Neuronal stem cell (in vitro differentiated cells): ENCODE data around the gene ZNF362.

Experiments used
- DNase-seq: peaks from one replicate; pipeline ENCODE4 v3.0.0-alpha.2; 2013; ENCODE audit warnings: low spot score
- H2AFZ ChIP-seq: one replicate; pipeline ENCODE4 v1.6.1; 2013; ENCODE audit warnings: mild to moderate bottlenecking, low read length, inconsistent platforms
- H2AK5ac ChIP-seq: 2 replicates; pipeline ENCODE4 v1.6.1; 2013; ENCODE audit warnings: low read depth, mild to moderate bottlenecking, inconsistent platforms, low read length, moderate library complexity, mixed read lengths
- H2BK120ac ChIP-seq: 2 replicates; pipeline ENCODE4 v1.6.1; 2013; ENCODE audit warnings: low read depth, mild to moderate bottlenecking, inconsistent platforms, low read length, moderate library complexity, mixed read lengths
- H2BK12ac ChIP-seq: one replicate; pipeline ENCODE4 v1.6.1; 2013; ENCODE audit warnings: low read length, inconsistent platforms
- H2BK15ac ChIP-seq: 2 replicates; pipeline ENCODE4 v1.6.1; 2013; ENCODE audit warnings: mild to moderate bottlenecking, low read length, inconsistent platforms, mixed read lengths
- H2BK5ac ChIP-seq: one replicate; pipeline ENCODE4 v1.6.1; 2013; ENCODE audit warnings: inconsistent platforms, mild to moderate bottlenecking, low read length, moderate library complexity
- H3K14ac ChIP-seq: one replicate; pipeline ENCODE4 v1.6.1; 2013; ENCODE audit warnings: low read length, inconsistent platforms
- H3K18ac ChIP-seq: 2 replicates; pipeline ENCODE4 v1.6.1; 2013; ENCODE audit warnings: low read length, inconsistent platforms
- H3K23ac ChIP-seq: 2 replicates; pipeline ENCODE4 v1.6.1; 2013; ENCODE audit warnings: low read depth, mild to moderate bottlenecking, mixed read lengths, low read length, inconsistent platforms; ENCODE audit not compliant: poor library complexity
- H3K27ac ChIP-seq: replicated peaks from 3 replicates; pipeline ENCODE4 v1.5.1; 2013; ENCODE audit warnings: low read length, inconsistent platforms
- H3K27me3 ChIP-seq, 3 experiments: 2 replicates each; pipeline ENCODE4 v1.6.1; 2013; ENCODE audit warnings: low read length in 3 of 3, mild to moderate bottlenecking in 2 of 3, inconsistent platforms in 1 of 3, low read depth in 1 of 3, mixed read lengths in 1 of 3, moderate library complexity in 1 of 3; ENCODE audit not compliant: control insufficient read depth in 3 of 3, insufficient read depth in 3 of 3
- H3K36me3 ChIP-seq, 2 donors: replicated peaks in 1 of 2; 2 replicates each; pipeline ENCODE4 v1.6.1; 2013; ENCODE audit warnings: low read length in 2 of 2; ENCODE audit not compliant: control insufficient read depth in 2 of 2, insufficient read depth in 2 of 2
- H3K4ac ChIP-seq: 2 replicates; pipeline ENCODE4 v1.6.1; 2013; ENCODE audit warnings: inconsistent platforms, mild to moderate bottlenecking, low read length, moderate library complexity
- H3K4me1 ChIP-seq, 2 donors: 1 replicate in 1 of 2; 2 replicates in 1 of 2; pipeline ENCODE4 v1.6.1; 2013; ENCODE audit warnings: low read length in 2 of 2, low read depth in 1 of 2; ENCODE audit not compliant: control insufficient read depth in 2 of 2, insufficient read depth in 1 of 2
- H3K4me2 ChIP-seq: one replicate; pipeline ENCODE4 v1.6.1; 2013; ENCODE audit warnings: mild to moderate bottlenecking, low read length, inconsistent platforms; ENCODE audit not compliant: insufficient read depth, poor library complexity, severe bottlenecking
- H3K4me3 ChIP-seq, 2 donors: 2 replicates each; pipeline ENCODE4 v1.5.1; 2013; ENCODE audit warnings: low read length in 2 of 2, mild to moderate bottlenecking in 2 of 2, inconsistent platforms in 1 of 2, moderate library complexity in 1 of 2
- H3K79me1 ChIP-seq: one replicate; pipeline ENCODE4 v1.6.1; 2013; ENCODE audit warnings: low read depth, mild to moderate bottlenecking, inconsistent platforms, low read length, moderate library complexity
- H3K9ac ChIP-seq: one replicate; pipeline ENCODE4 v1.6.1; 2013; ENCODE audit warnings: mild to moderate bottlenecking, low read depth, low read length, inconsistent platforms; ENCODE audit not compliant: poor library complexity
- H3K9me3 ChIP-seq, 2 donors: replicated peaks in 1 of 2; 2 replicates each; pipeline versions ENCODE3 to v1.6.1; 2013; ENCODE audit warnings: low read length in 2 of 2, mild to moderate bottlenecking in 2 of 2, inconsistent platforms in 1 of 2, low read depth in 1 of 2, mixed read lengths in 1 of 2, moderate library complexity in 1 of 2; ENCODE audit not compliant: control insufficient read depth in 2 of 2, insufficient read depth in 1 of 2
- H4K8ac ChIP-seq: one replicate; pipeline ENCODE4 v1.6.1; 2013; ENCODE audit warnings: low read depth, mild to moderate bottlenecking, inconsistent platforms, low read length, moderate library complexity
- H4K91ac ChIP-seq: one replicate; pipeline ENCODE4 v1.6.1; 2013; ENCODE audit warnings: low read length, low read depth, mild to moderate bottlenecking, inconsistent platforms; ENCODE audit not compliant: poor library complexity
- WGBS, 2 donors: extraction: QIAGEN DNeasy Blood & Tissue Kit; methylation state at CpG; one replicate each; pipeline ENCODE4 v1.1.7; 2013; ENCODE audit warnings: missing lambda C conversion rate in 2 of 2, mixed read lengths in 1 of 2; ENCODE audit not compliant: insufficient read length in 2 of 2, insufficient replicate concordance in 1 of 2; ENCODE audit errors: extremely low coverage in 2 of 2; 5-methylcytosine and 5-hydroxymethylcytosine counted together

ZNF362 gene

DNA sequence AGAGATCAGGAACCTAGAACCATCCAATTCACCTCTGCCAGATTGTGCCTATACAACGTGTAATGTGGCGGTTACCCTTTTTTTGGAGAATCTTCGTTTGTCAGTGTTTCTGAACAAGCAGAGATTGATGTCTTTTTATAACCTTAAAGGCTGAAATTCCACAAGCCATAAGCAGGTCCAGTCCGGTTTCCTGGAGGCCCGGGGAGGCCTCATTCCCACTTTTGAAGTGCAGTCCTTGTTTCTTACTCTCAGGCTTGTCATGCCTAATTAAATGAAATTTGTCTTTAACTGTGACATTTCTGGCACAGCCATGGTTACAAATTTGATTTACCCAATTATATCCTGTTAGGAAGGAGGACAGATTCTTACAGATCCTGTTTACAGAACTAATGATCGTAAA lies 27.8 kb downstream of the ZNF362 start:
- Histone ChIP-seq H3K4ac (no peak overlapping the region), H2BK5ac (no peak overlapping the region), H2BK15ac (no peak overlapping the region), H3K4me1 (no peaks in the 10 kb centered on the region), H3K79me1 (no peaks in the 10 kb centered on the region), H3K23ac (no peak overlapping the region), H3K4me2 (no peak overlapping the region), H3K9me3 (no peaks in the 10 kb centered on the region), H2BK120ac (no peak overlapping the region), H4K8ac (no peak overlapping the region), H3K27me3 (no peaks in the 10 kb centered on the region), H2AFZ (no peak overlapping the region), H3K4me3 (no peak overlapping the region), H3K14ac (no peak overlapping the region), H2AK5ac (no peak overlapping the region), H3K36me3 (peaks cover 25 to 97% of the 10 kb centered on the region in 2 donors), H4K91ac (no peak overlapping the region), H3K27ac (no peak overlapping the region), H3K18ac (no peak overlapping the region), H3K9ac (no peak overlapping the region), H2BK12ac (no peak overlapping the region)
- WGBS, 2 donors: no CpG with 5 or more reads among the region's 6 CpGs
- DNase-seq: no peak

DNA sequence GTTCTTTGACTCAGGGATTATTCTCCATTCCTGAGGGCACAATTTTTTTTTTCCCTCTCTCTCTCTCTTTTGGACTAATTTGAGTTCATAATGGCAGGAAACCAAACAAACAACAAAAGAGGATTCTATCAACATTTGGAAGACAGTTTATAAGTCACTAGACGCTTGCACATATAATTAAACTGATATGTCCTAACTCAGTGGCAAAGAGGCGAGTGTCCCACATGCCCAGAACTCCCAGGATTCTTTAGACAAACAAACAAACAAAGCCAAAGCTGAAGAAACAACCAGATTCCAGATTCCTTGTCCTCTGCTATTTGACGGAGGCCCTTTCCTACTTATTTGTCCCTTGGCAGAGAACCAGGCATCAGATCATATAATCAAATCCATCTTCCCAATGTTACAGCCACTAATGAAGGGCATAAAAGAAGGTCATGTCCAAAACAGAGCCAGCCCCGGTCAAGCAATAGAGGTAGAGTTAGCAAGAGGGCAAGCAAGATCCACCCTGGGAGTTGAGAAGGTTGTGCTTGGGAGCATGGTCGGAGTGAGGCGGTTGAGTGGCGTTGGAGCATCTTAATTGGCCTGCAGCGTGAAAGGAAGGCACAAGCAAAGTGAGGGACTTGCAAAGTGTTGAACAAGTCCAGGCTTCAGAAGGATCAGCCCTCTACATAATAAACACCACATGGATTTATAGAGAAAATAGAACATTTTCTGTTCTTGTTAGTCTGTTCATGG lies 30.3 kb downstream of the ZNF362 start:
- Histone ChIP-seq H3K79me1 (no peaks in the 10 kb centered on the region), H3K18ac (no peak overlapping the region), H2BK5ac (no peak overlapping the region), H3K4me1 (no peaks in the 10 kb centered on the region), H2BK120ac (no peak overlapping the region), H3K27me3 (no peaks in the 10 kb centered on the region), H2AFZ (no peak overlapping the region), H3K4me2 (no peak overlapping the region), H3K27ac (no peak overlapping the region), H3K9ac (no peak overlapping the region), H3K23ac (no peak overlapping the region), H3K14ac (no peak overlapping the region), H3K9me3 (peaks cover 0 to 7% of the 10 kb centered on the region in 2 donors), H2BK12ac (no peak overlapping the region), H2AK5ac (no peak overlapping the region), H2BK15ac (no peak overlapping the region), H3K4me3 (no peak overlapping the region), H4K8ac (no peak overlapping the region), H4K91ac (no peak overlapping the region), H3K4ac (no peak overlapping the region), H3K36me3 (peaks cover 18 to 82% of the 10 kb centered on the region in 2 donors)
- DNase-seq: no peak
- no CpG with 5 or more reads among the region's 8 CpGs for WGBS, 2 donors

DNA sequence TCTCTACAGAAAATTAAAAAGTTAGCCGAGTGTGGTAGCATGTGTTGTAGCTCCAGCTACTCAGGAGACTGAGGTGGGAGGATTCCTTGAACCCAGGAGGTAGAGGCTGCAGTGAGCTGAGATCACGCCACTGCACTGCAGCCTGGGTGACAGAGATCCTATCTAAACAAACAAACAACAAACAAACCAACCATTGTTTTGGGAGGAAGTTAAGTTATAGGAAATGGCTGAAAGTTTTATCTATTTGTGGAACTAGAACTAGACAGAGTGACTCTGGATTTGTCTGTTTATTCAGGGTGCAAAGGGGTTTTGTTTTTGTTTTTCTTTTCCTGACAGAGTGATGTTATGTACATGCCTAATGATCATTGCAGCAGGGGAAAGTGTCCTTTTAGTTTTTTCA lies 31.0 kb downstream of the ZNF362 start:
- no peak for DNase-seq
- H2BK120ac ChIP-seq: no peak overlapping the region
- no peak overlapping the region for H2BK12ac ChIP-seq
- H3K27ac ChIP-seq: no peak overlapping the region
- no peak overlapping the region for H2AFZ ChIP-seq
- no peak overlapping the region for H3K14ac ChIP-seq
- H3K4ac ChIP-seq: no peak overlapping the region
- no peak overlapping the region for H3K18ac ChIP-seq
- H3K9me3 ChIP-seq: peaks cover 0 to 7% of the 10 kb centered on the region in 2 donors
- no peak overlapping the region for H4K91ac ChIP-seq
- no peaks in the 10 kb centered on the region for H3K27me3 ChIP-seq
- no peak overlapping the region for H3K4me3 ChIP-seq
- no peak overlapping the region for H2BK15ac ChIP-seq
- no peak overlapping the region for H3K23ac ChIP-seq
- no CpG with 5 or more reads among the region's 2 CpGs for WGBS, 2 donors
- no peak overlapping the region for H2BK5ac ChIP-seq
- H2AK5ac ChIP-seq: no peak overlapping the region
- H3K9ac ChIP-seq: no peak overlapping the region
- H3K79me1 ChIP-seq: no peaks in the 10 kb centered on the region
- H3K4me1 ChIP-seq: no peaks in the 10 kb centered on the region
- no peak overlapping the region for H3K4me2 ChIP-seq
- no peak overlapping the region for H4K8ac ChIP-seq
- H3K36me3 ChIP-seq: peaks cover 14 to 75% of the 10 kb centered on the region in 2 donors

DNA sequence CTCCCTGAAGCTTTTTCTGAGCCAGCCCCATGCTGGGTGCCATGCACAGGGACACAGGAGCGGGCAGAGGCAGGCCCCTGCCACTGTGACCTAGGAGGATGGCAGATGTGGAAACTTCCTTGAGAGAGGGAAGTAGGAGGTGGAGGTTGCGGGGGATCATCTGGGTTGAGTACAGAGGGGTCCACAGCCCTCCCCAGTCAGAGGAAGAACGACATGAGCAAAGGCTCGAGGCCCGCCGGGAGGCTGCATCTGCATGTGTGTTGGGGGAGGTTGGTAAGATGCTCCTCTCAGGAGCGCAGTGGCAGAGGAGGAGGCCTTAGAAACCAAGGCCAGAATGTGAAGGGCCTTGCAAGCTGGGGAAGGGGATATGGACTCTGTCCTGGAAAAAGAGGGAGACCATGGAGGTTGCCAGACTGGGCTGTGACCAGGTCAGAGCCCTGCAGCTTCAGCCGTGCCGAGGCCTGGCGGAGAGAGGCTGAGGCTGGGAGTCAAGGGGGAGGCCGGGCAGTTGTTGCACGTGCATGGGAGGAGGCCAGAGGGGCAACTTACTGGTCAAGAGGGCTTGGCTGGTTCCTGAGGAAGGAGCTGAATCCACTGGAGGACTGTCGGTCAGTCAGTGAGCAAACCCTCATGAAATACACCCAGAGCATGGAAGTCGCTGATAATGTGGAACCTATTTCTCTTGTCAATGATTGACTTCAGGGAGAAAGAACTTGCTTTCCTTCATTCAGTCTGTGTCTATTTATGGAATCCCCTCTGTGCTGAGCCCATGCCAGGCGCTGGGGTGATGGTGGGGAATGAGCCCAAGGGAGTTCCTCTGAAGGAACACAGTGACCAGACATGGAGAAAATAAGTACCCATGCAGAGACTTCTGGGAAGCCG lies 32.9 kb downstream of the ZNF362 start:
- no peak overlapping the region for H3K4me3 ChIP-seq
- H3K27ac ChIP-seq: no peak overlapping the region
- H2BK15ac ChIP-seq: no peak overlapping the region
- no CpG with 5 or more reads among the region's 16 CpGs for WGBS, 2 donors
- H3K23ac ChIP-seq: no peak overlapping the region
- peaks cover 19 to 74% of the 10 kb centered on the region in 2 donors for H3K36me3 ChIP-seq
- no peak overlapping the region for H2AFZ ChIP-seq
- no peak overlapping the region for H2BK12ac ChIP-seq
- DNase-seq: no peak
- no peak overlapping the region for H3K14ac ChIP-seq
- H3K79me1 ChIP-seq: no peaks in the 10 kb centered on the region
- no peaks in the 10 kb centered on the region for H3K4me1 ChIP-seq
- no peak overlapping the region for H2BK120ac ChIP-seq
- H3K18ac ChIP-seq: no peak overlapping the region
- peak overlapping the region; percentile 2 for H3K9ac ChIP-seq
- H3K4me2 ChIP-seq: no peak overlapping the region
- no peak overlapping the region for H2BK5ac ChIP-seq
- H3K9me3 ChIP-seq: peaks cover 0 to 7% of the 10 kb centered on the region in 2 donors
- no peak overlapping the region for H3K4ac ChIP-seq
- no peak overlapping the region for H4K91ac ChIP-seq
- H2AK5ac ChIP-seq: no peak overlapping the region
- no peak overlapping the region for H4K8ac ChIP-seq
- H3K27me3 ChIP-seq: no peaks in the 10 kb centered on the region
